GM12865 (cell line): Measurements from ENCODE around the gene KIF26B.

ENCODE experiments used
- DNase-seq: peaks from one replicate; pipeline ENCODE4 v3.0.0; 2010; ENCODE audit warnings: low read depth
- H3K4me3 ChIP-seq: 2 replicates; pipeline ENCODE4 v1.5.1; 2011; ENCODE audit warnings: mild to moderate bottlenecking, low read depth, low read length, control low read depth
- TF ChIP-seq, protein P1 (sequence below): IDR thresholded peaks from 2 replicates; pipeline ENCODE4 v1.5.1; 2011; ENCODE audit warnings: low read length, control low read depth, low read depth, inconsistent platforms; ENCODE audit not compliant: insufficient read depth; ENCODE audit errors: missing control alignments

Gene KIF26B

GRCh38 chr1:245604979-245605378 lies 450.2 kb downstream of the KIF26B start:
- no peak overlapping the region for H3K4me3 ChIP-seq
- TF ChIP-seq, protein P1, sequence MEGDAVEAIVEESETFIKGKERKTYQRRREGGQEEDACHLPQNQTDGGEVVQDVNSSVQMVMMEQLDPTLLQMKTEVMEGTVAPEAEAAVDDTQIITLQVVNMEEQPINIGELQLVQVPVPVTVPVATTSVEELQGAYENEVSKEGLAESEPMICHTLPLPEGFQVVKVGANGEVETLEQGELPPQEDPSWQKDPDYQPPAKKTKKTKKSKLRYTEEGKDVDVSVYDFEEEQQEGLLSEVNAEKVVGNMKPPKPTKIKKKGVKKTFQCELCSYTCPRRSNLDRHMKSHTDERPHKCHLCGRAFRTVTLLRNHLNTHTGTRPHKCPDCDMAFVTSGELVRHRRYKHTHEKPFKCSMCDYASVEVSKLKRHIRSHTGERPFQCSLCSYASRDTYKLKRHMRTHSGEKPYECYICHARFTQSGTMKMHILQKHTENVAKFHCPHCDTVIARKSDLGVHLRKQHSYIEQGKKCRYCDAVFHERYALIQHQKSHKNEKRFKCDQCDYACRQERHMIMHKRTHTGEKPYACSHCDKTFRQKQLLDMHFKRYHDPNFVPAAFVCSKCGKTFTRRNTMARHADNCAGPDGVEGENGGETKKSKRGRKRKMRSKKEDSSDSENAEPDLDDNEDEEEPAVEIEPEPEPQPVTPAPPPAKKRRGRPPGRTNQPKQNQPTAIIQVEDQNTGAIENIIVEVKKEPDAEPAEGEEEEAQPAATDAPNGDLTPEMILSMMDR = no peak
- DNase-seq = no peak

- DNase-seq = no peak
- no peak overlapping the region for H3K4me3 ChIP-seq
- TF ChIP-seq, protein P1 = no peak
Observed at GRCh38 chr1:245605480-245606156, 450.8 kb downstream of the KIF26B start.

DNA sequence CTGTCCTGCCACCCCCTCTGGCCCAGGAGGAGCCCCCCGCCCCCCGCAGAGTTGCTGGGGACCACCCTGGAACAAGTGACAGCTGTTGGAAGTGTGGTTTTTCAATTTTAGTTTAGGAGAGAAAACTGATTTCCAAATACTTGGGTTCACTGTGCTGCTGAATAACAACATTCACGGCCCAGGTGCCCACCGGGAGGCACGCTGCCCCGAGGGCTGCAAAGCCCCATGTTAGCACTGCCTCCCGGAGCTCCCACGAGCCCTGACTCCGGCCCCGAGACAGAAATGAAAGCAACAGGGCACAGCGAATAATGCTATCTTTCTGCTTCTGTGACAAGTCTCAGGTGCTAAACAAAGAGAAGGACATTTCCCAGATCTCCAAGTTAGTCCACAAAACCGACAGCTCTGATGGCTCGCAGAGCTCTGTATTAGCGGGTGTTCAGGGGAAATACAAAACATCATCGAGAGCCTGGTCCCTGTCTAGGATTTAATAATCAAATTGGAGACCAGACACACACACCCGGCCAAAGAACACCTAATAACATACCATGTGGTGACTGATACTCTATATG lies 451.5 kb downstream of the KIF26B start:
- no peak for DNase-seq
- TF ChIP-seq, protein P1 = no peak
- no peak overlapping the region for H3K4me3 ChIP-seq

GRCh38 chr1:245608271-245608670 lies 453.5 kb downstream of the KIF26B start:
- no peak for DNase-seq

GRCh38 chr1:245609354-245610150 lies 454.8 kb downstream of the KIF26B start:
- TF ChIP-seq, protein P1 = no peak
- no peak overlapping the region for H3K4me3 ChIP-seq
- no peak for DNase-seq

More at GRCh38 chr1:245608271-245608670, 453.5 kb downstream of the KIF26B start:
- no peak overlapping the region for H3K4me3 ChIP-seq
- TF ChIP-seq, protein P1 = no peak

- no peak overlapping the region for H3K4me3 ChIP-seq
- DNase-seq = no peak
- TF ChIP-seq, protein P1 = no peak
Observed at GRCh38 chr1:245611251-245611650, 456.5 kb downstream of the KIF26B start.
